ENCODE measurements around the gene KMT2D.

DNA sequence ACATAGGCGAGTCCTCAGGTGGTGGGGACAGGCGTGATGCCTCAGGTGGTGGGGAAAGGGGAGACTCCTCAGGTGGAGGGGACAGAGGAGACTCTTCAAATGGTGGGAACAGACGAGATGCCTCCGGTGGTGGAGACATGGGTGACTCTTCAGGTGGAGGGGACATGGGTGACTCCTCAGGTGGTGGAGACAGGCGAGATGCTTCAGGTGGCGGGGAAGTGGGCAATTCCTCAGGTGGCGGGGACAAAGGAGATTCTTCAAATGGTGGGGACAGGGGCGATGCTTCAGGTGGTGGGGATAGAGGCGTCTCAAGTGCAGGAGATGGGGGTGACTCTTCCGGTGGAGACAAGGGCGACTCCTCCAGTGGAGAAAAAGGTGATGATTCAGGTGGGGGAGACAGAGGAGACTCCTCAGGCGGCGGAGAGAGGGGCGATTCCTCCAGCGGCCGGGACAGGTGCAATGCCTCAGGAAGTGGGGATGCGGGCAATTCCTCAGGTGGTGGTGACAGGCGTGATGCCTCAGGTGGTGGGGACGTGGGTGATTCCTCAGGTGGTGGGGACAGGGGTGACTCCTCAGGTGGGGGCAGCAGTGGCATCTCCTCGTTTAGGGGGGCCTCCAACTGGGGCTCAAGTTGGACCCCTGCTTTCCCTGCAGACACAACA is 8.7 kb downstream of the KMT2D start:
- TF ChIP-seq, protein P1, sequence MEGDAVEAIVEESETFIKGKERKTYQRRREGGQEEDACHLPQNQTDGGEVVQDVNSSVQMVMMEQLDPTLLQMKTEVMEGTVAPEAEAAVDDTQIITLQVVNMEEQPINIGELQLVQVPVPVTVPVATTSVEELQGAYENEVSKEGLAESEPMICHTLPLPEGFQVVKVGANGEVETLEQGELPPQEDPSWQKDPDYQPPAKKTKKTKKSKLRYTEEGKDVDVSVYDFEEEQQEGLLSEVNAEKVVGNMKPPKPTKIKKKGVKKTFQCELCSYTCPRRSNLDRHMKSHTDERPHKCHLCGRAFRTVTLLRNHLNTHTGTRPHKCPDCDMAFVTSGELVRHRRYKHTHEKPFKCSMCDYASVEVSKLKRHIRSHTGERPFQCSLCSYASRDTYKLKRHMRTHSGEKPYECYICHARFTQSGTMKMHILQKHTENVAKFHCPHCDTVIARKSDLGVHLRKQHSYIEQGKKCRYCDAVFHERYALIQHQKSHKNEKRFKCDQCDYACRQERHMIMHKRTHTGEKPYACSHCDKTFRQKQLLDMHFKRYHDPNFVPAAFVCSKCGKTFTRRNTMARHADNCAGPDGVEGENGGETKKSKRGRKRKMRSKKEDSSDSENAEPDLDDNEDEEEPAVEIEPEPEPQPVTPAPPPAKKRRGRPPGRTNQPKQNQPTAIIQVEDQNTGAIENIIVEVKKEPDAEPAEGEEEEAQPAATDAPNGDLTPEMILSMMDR (IDR thresholded peaks at IDR 0.05), result no peak
- TF ChIP-seq POLR2A (IDR thresholded peaks at IDR 0.05) (no peak), POLR2AphosphoS5 (IDR thresholded peaks at IDR 0.05) (no peak)

Data from prostate gland (tissue), 2 donors.